ENCODE results near the gene EIF1AD.

Gene EIF1AD

GRCh38 chr11:65976216-65977176 is 25.5 kb downstream of the EIF1AD start:
- Histone ChIP-seq H2AFZ (ENCODE audit: low read depth, low read length) (no peak overlapping the region), H3K9me3 (ENCODE audit: control insufficient read depth, low read length) (no peaks in the 10 kb centered on the region), H3K18ac (ENCODE audit: low read depth in 1 of 2, low read length in 2 of 2) (no peak overlapping the region), H3K14ac (ENCODE audit: low read length in 2 of 2) (no peak overlapping the region), H2BK15ac (ENCODE audit: low read depth, poor library complexity, severe bottlenecking) (no peak overlapping the region), H3K9ac (ENCODE audit: low read length) (no peak overlapping the region), H3K4me3 (ENCODE audit: insufficient read depth in 1 of 2, low read depth in 1 of 2, low read length in 2 of 2) (no peak overlapping the region), H2BK120ac (ENCODE audit: low read depth, low read length) (no peak overlapping the region), H3K36me3 (ENCODE audit: control insufficient read depth in 1 of 2, insufficient read depth in 2 of 2, low read depth in 1 of 2, low read length in 2 of 2) (peaks cover 62 to 63% of the 10 kb centered on the region in 2 experiments), H3K27ac (ENCODE audit: low read length, poor library complexity, severe bottlenecking) (no peak overlapping the region), H3K4me2 (ENCODE audit: low read length, poor library complexity, severe bottlenecking) (no peak overlapping the region), H3K27me3 (ENCODE audit: control insufficient read depth in 1 of 2, insufficient read depth in 1 of 2, low read length in 2 of 2) (no peaks in the 10 kb centered on the region), H4K91ac (ENCODE audit: low read length) (no peak overlapping the region), H3K79me1 (replicated peaks; ENCODE audit: low read length, poor library complexity, severe bottlenecking) (peaks cover 6% of the 10 kb centered on the region), H3K23ac (ENCODE audit: low read length in 2 of 2) (no peak overlapping the region), H2AK5ac (ENCODE audit: low read length, severe bottlenecking) (no peak overlapping the region), H3K4me1 (ENCODE audit: control insufficient read depth, insufficient read depth, low read depth, low read length) (no peaks in the 10 kb centered on the region), H4K8ac (ENCODE audit: low read length) (no peak overlapping the region), H3K4ac (ENCODE audit: low read depth in 1 of 2, low read length in 2 of 2) (no peak overlapping the region), H2BK5ac (ENCODE audit: low read depth, low read length, poor library complexity, severe bottlenecking) (no peak overlapping the region), H2BK12ac (ENCODE audit: low read length in 2 of 2) (no peak overlapping the region)
- 90% methylated on average over 41 of the region's 43 CpGs for WGBS
- DNase-seq = no peak

GRCh38 chr11:65975771-65976170 is 26.2 kb downstream of the EIF1AD start:
- H2BK15ac ChIP-seq (ENCODE audit: low read depth, poor library complexity, severe bottlenecking) = no peak overlapping the region
- WGBS = 99% methylated on average over 9 of the region's 9 CpGs
- H3K18ac ChIP-seq (ENCODE audit: low read depth in 1 of 2, low read length in 2 of 2) = no peak overlapping the region
- H4K8ac ChIP-seq (ENCODE audit: low read length) = no peak overlapping the region
- H3K23ac ChIP-seq (ENCODE audit: low read length in 2 of 2) = no peak overlapping the region
- no peak overlapping the region for H3K14ac ChIP-seq (ENCODE audit: low read length in 2 of 2)
- no peak overlapping the region for H3K9ac ChIP-seq (ENCODE audit: low read length)
- H3K4ac ChIP-seq (ENCODE audit: low read depth in 1 of 2, low read length in 2 of 2) = no peak overlapping the region
- no peaks in the 10 kb centered on the region for H3K9me3 ChIP-seq (ENCODE audit: control insufficient read depth, low read length)
- no peak overlapping the region for H3K4me2 ChIP-seq (ENCODE audit: low read length, poor library complexity, severe bottlenecking)
- no peak overlapping the region for H2AK5ac ChIP-seq (ENCODE audit: low read length, severe bottlenecking)
- H3K27me3 ChIP-seq (ENCODE audit: control insufficient read depth in 1 of 2, insufficient read depth in 1 of 2, low read length in 2 of 2) = no peaks in the 10 kb centered on the region
- H2BK12ac ChIP-seq (ENCODE audit: low read length in 2 of 2) = no peak overlapping the region
- H2BK120ac ChIP-seq (ENCODE audit: low read depth, low read length) = no peak overlapping the region
- H4K91ac ChIP-seq (ENCODE audit: low read length) = no peak overlapping the region
- H3K4me1 ChIP-seq (ENCODE audit: control insufficient read depth, insufficient read depth, low read depth, low read length) = no peaks in the 10 kb centered on the region
- H3K4me3 ChIP-seq (ENCODE audit: insufficient read depth in 1 of 2, low read depth in 1 of 2, low read length in 2 of 2) = no peak overlapping the region
- H3K27ac ChIP-seq (ENCODE audit: low read length, poor library complexity, severe bottlenecking) = no peak overlapping the region
- peaks cover 6% of the 10 kb centered on the region for H3K79me1 ChIP-seq (replicated peaks; ENCODE audit: low read length, poor library complexity, severe bottlenecking)
- no peak overlapping the region for H2BK5ac ChIP-seq (ENCODE audit: low read depth, low read length, poor library complexity, severe bottlenecking)
- no peak overlapping the region for H2AFZ ChIP-seq (ENCODE audit: low read depth, low read length)
- DNase-seq = no peak
- H3K36me3 ChIP-seq (ENCODE audit: control insufficient read depth in 1 of 2, insufficient read depth in 2 of 2, low read depth in 1 of 2, low read length in 2 of 2) = peaks cover 58 to 63% of the 10 kb centered on the region in 2 experiments

GRCh38 chr11:65973439-65974110 is 28.4 kb downstream of the EIF1AD start:
- Histone ChIP-seq H3K27me3 (ENCODE audit: control insufficient read depth in 1 of 2, insufficient read depth in 1 of 2, low read length in 2 of 2) (no peaks in the 10 kb centered on the region), H4K91ac (ENCODE audit: low read length) (no peak overlapping the region), H3K36me3 (ENCODE audit: control insufficient read depth in 1 of 2, insufficient read depth in 2 of 2, low read depth in 1 of 2, low read length in 2 of 2) (peaks cover 66 to 68% of the 10 kb centered on the region in 2 experiments), H3K14ac (ENCODE audit: low read length in 2 of 2) (no peak overlapping the region), H3K79me1 (replicated peaks; ENCODE audit: low read length, poor library complexity, severe bottlenecking) (peaks cover 22% of the 10 kb centered on the region), H2BK120ac (ENCODE audit: low read depth, low read length) (no peak overlapping the region), H4K8ac (ENCODE audit: low read length) (no peak overlapping the region), H2AK5ac (ENCODE audit: low read length, severe bottlenecking) (no peak overlapping the region), H3K4me1 (ENCODE audit: control insufficient read depth, insufficient read depth, low read depth, low read length) (no peaks in the 10 kb centered on the region), H3K9ac (ENCODE audit: low read length) (no peak overlapping the region), H3K18ac (ENCODE audit: low read depth in 1 of 2, low read length in 2 of 2) (no peak overlapping the region), H3K4me2 (ENCODE audit: low read length, poor library complexity, severe bottlenecking) (no peak overlapping the region), H2BK15ac (ENCODE audit: low read depth, poor library complexity, severe bottlenecking) (no peak overlapping the region), H3K9me3 (ENCODE audit: control insufficient read depth, low read length) (no peaks in the 10 kb centered on the region), H2AFZ (ENCODE audit: low read depth, low read length) (no peak overlapping the region), H3K23ac (ENCODE audit: low read length in 2 of 2) (no peak overlapping the region), H2BK5ac (ENCODE audit: low read depth, low read length, poor library complexity, severe bottlenecking) (no peak overlapping the region), H3K4me3 (ENCODE audit: insufficient read depth in 1 of 2, low read depth in 1 of 2, low read length in 2 of 2) (no peak overlapping the region), H3K4ac (ENCODE audit: low read depth in 1 of 2, low read length in 2 of 2) (no peak overlapping the region), H3K27ac (ENCODE audit: low read length, poor library complexity, severe bottlenecking) (no peak overlapping the region), H2BK12ac (ENCODE audit: low read length in 2 of 2) (no peak overlapping the region)
- WGBS = 97% methylated on average over 10 of the region's 13 CpGs
- DNase-seq = no peak

DNA sequence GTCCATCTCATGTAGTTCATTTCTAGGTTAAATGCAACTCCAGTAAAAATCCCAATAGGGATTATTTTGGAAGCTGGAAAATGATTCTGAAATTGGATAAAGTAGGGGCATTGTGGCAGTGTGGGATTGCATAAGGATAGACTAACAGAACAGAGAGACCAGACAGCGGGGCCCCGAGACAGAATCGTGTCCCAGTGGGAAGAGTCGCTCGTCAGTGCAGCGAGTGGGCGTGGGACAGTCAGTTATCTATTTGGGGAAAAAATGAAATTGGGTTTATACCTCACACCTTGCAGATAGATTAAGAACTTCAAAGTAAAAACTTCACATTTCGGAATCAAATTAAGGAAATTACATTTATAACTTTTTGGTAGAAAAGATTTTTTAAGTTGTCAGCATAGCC is 29.8 kb downstream of the EIF1AD start:
- H3K27me3 ChIP-seq (ENCODE audit: control insufficient read depth in 1 of 2, insufficient read depth in 1 of 2, low read length in 2 of 2) = no peaks in the 10 kb centered on the region
- H3K4me2 ChIP-seq (ENCODE audit: low read length, poor library complexity, severe bottlenecking) = no peak overlapping the region
- no peak overlapping the region for H2BK5ac ChIP-seq (ENCODE audit: low read depth, low read length, poor library complexity, severe bottlenecking)
- H3K27ac ChIP-seq (ENCODE audit: low read length, poor library complexity, severe bottlenecking) = no peak overlapping the region
- H3K9ac ChIP-seq (ENCODE audit: low read length) = no peak overlapping the region
- no peak overlapping the region for H3K23ac ChIP-seq (ENCODE audit: low read length in 2 of 2)
- no peak overlapping the region for H4K8ac ChIP-seq (ENCODE audit: low read length)
- peaks cover 30% of the 10 kb centered on the region for H3K79me1 ChIP-seq (replicated peaks; ENCODE audit: low read length, poor library complexity, severe bottlenecking)
- H3K36me3 ChIP-seq (ENCODE audit: control insufficient read depth in 1 of 2, insufficient read depth in 2 of 2, low read depth in 1 of 2, low read length in 2 of 2) = peaks cover 66 to 68% of the 10 kb centered on the region in 2 experiments
- no peak for DNase-seq
- 100% methylated on average over 3 of the region's 8 CpGs for WGBS
- H2BK120ac ChIP-seq (ENCODE audit: low read depth, low read length) = no peak overlapping the region
- H2BK15ac ChIP-seq (ENCODE audit: low read depth, poor library complexity, severe bottlenecking) = no peak overlapping the region
- no peaks in the 10 kb centered on the region for H3K9me3 ChIP-seq (ENCODE audit: control insufficient read depth, low read length)
- H3K4ac ChIP-seq (ENCODE audit: low read depth in 1 of 2, low read length in 2 of 2) = no peak overlapping the region
- H2BK12ac ChIP-seq (ENCODE audit: low read length in 2 of 2) = no peak overlapping the region
- H3K4me1 ChIP-seq (ENCODE audit: control insufficient read depth, insufficient read depth, low read depth, low read length) = no peaks in the 10 kb centered on the region
- H3K18ac ChIP-seq (ENCODE audit: low read depth in 1 of 2, low read length in 2 of 2) = no peak overlapping the region
- H3K14ac ChIP-seq (ENCODE audit: low read length in 2 of 2) = no peak overlapping the region
- no peak overlapping the region for H2AK5ac ChIP-seq (ENCODE audit: low read length, severe bottlenecking)
- H4K91ac ChIP-seq (ENCODE audit: low read length) = no peak overlapping the region
- no peak overlapping the region for H3K4me3 ChIP-seq (ENCODE audit: insufficient read depth in 1 of 2, low read depth in 1 of 2, low read length in 2 of 2)
- H2AFZ ChIP-seq (ENCODE audit: low read depth, low read length) = no peak overlapping the region

Data from mesenchymal stem cell (in vitro differentiated cells and primary cell).